Body of pancreas (tissue), 4 donors: ENCODE data around the gene CRB1.

Experiments
- CTCF ChIP-seq, 7 experiments: fragments of 450-650 bp in 4 of 7; fragments of 200-600 bp in 3 of 7; sonication (generic) in 3 of 7; IDR thresholded peaks; one replicate each; pipeline ENCODE4 v1.5.1; 2016 to 2019; ENCODE audit warnings: antibody characterized with exemption in 7 of 7
- POLR2A ChIP-seq, 3 donors: fragments of 450-650 bp; IDR thresholded peaks; one replicate each; pipeline ENCODE4 v1.6.1; 2016; ENCODE audit warnings: antibody characterized with exemption in 3 of 3, mild to moderate bottlenecking in 2 of 3

- no peak for TF ChIP-seq CTCF (IDR thresholded peaks at IDR 0.05)
- TF ChIP-seq POLR2A (IDR thresholded peaks at IDR 0.05), result no peak
These were observed 174.0 kb downstream of the CRB1 start for GRCh38 chr1:197441999-197442414.
